Left forelimb (tissue), 1 donor: ENCODE measurements around the gene TGFB2.

Experiments used
- DNase-seq: peaks from one replicate; pipeline ENCODE4 v3.0.0-alpha.2; 2018; ENCODE audit warnings: low spot score

Gene TGFB2

GRCh38 chr1:218361298-218362065, 16.3 kb downstream of the TGFB2 start:
- no peak for DNase-seq

- no peak for DNase-seq
These were observed 17.4 kb downstream of the TGFB2 start for GRCh38 chr1:218362418-218363076.

DNA sequence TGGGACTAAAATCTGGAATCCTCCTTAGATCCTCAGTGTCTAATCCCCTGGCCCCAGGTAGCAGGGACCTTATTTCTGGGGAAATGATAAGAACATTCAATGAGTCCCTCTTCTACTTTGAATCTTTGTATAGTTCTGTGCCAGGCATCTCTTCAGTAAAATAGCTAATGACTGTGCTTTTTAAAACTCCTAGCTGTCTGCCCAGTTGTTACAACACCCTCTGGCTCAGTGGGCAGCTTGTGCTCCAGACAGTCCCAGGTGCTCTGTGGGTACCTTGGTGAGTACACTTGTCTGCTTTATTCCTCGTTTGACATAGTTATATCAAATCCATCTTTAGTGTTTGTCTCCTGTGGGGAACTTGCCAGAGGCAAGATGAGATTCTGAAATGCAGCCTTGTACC, 18.0 kb downstream of the TGFB2 start:
- no peak for DNase-seq

DNA sequence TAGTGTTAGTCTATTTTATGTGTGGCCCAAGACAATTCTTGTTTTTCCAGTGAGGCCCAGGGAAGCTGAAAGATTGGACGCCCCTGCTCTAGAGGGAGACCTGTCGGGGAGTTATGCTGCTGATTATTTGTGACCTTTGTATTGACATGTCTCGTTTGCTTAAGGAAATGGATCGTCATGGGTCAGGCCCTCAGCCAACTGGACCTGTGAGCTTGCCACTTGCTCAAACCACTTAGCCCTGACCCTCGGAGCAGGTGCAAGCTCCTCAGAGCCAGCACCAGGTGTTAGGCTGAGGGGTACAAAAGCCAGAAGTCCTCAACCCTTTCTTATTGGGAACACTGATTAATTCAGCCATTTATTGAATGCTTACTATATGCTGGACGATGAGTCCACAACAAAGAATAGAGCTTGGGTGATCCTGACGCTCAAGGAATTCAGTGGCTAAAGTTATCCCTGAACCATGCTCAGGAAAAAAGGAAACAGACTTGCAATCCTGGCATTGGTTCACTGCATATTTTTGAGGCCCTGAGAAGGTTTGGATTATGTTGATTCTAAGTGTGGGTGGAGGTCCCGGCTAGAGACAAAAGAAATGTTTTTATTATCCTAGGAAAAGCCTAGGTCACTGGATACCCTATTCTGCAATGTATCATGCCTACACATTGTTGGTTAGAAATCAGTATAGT, 19.0 kb downstream of the TGFB2 start:
- DNase-seq, result no peak

- DNase-seq, result no peak
These were observed 20.3 kb downstream of the TGFB2 start for GRCh38 chr1:218365226-218365999.

DNA sequence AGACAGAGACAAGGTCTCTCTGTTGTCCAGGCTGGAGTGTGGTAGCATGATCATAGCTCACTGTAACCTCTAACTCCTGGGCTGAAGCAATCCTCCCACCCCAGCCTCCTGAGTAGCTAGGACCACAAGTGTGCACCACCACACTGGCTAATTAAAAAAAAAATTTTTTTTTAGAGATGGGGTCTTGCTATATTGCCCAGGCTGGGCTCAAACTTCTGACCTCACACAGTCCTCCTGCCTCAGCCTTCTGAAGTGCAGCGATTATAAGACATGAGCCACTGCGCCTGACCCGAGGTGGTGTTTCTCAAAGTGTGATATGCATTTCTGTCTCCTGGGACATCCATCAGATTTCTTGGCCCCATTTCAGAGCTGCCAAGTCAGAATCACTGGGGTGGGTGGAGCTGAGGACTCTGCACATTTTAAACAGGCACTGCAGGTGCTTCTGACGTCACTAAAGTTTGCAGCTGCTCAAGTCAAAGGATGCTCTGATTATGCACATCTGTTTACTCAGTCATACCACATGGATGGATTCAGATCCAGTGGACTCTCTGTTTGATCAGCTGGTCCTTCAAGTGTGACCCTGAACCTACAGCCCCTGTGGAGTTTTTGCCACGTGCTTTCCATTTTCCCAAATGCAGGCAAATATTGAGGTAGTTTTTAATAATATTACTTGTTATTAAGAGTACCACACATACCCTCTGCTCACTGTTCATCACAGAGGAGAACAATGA, 21.4 kb downstream of the TGFB2 start:
- no peak for DNase-seq

DNA sequence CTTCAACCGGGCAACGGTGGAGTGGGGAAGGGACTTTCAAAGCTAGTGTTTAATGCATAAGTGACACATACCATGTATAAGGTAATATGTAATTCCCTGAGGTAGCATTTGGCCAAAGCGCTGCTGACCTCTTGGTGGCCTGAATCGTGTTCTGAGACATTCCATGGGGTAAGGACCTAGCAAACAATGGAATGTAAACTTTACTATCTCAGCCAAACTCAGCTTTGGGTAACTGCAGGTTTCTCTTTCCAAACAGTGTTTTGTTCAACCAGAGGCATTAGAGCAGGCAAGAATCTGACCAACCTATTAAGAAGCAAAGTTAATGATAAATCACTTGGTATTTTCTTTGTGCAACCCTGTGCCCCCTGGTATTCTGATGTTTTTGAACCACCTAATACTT, 22.0 kb downstream of the TGFB2 start:
- no peak for DNase-seq

DNA sequence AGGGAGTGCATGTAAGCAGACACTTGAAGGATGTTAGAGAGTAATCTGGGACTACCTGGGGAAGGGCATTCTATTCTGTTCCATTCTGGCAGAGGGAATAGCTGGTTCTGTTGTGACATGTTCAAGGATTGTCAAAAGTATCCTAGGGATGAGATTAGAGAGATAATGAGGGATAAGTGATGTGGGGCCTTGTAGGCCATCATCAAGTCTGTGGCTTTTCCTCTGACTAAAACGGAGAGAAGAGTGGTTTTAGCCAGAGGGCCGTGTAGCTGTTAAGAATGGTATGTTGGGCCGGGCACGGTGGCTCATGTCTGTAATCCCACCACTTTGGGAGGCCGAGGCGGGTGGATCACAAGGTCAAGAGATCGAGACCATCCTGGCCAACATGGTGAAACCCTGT, 23.6 kb downstream of the TGFB2 start:
- DNase-seq, result no peak

- no peak for DNase-seq
These were observed 24.8 kb downstream of the TGFB2 start for GRCh38 chr1:218369688-218370511.

- no peak for DNase-seq
These were observed 27.0 kb downstream of the TGFB2 start for GRCh38 chr1:218371927-218372672.

DNA sequence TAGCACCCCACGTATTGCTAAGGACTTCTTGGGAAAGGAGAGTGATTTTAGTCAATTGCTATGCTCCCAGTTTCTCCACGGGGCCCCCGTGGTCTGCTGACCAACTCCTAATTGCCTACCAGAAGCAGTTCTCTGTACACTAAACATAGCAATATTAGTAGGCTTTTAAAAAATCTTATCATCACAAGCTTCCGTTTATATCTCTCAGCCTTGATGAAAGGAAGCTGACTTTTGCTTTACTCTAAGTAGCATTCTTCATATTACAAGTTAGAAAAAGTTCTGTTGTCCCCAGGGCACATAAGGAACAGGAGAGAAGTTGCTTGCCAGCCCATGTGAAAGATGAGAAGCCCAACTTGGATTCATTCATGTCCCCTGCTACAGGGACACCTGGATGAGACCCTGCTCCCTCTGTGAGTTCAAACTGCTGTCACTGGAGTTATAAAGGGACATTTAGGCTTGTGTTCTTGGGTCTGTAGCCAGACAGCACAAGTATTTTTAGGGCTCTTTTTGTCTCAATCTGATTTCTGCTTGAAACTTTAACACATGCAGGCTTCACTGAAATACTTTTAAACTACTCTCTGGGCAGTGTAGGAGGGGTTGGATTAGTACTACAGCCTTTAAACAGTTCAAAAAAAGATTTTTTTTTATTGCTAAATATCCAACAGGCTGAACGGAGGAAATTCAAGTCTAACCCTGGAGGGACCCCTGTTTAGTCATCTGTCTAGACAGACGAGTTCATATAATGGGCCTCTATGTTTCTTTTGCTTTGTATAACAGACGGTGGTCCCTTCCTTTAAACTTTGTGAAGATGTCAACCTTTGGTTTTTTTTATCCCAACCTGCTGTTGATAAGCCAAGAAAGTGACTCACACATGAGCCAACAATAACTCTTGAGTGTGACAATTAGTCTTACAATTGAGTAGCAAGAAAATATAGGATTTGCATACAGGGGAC, 29.5 kb downstream of the TGFB2 start:
- no peak for DNase-seq

DNA sequence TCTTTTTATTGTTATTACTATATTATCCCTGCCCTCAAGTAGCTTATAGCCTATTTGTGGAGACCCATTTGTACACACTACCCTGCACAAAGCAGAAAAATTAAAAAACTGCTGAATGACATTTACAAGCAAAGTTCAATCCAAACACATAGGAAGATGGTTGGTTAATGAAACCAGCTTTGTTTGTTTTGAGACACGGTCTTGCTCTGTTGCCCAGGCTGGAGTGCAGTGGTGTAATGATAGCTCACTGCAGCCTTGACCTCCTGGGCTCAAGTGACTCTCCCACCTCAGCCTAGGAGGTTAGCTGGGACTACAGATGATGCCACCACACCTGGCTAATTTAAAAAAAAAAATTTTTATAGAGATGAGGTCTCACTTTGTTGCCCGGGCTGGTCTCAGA, 31.6 kb downstream of the TGFB2 start:
- DNase-seq, result no peak

DNA sequence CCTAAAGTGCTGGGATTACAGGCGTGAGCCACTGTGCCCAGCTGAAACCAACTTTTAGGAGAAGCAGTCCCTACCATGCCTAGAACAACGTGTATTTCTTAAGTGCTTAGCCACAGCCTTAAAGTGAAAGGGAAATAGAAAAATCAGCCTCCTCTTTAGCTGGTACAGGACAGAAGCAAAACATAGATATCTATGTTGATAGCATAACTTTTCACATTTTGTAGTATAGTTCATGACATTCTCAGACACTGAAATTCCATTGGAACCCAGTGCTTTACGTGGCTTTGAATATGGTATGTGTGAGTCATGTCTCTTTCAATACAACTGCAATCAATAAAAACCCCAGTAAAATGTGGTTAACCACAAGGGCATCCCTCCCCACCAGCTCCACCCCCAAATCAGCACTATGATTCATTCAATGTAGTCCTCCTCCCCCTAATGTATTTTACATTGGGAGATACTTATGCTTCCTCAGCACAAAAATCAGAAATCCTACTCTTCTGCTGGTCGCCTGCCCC, 32.1 kb downstream of the TGFB2 start:
- no peak for DNase-seq

DNA sequence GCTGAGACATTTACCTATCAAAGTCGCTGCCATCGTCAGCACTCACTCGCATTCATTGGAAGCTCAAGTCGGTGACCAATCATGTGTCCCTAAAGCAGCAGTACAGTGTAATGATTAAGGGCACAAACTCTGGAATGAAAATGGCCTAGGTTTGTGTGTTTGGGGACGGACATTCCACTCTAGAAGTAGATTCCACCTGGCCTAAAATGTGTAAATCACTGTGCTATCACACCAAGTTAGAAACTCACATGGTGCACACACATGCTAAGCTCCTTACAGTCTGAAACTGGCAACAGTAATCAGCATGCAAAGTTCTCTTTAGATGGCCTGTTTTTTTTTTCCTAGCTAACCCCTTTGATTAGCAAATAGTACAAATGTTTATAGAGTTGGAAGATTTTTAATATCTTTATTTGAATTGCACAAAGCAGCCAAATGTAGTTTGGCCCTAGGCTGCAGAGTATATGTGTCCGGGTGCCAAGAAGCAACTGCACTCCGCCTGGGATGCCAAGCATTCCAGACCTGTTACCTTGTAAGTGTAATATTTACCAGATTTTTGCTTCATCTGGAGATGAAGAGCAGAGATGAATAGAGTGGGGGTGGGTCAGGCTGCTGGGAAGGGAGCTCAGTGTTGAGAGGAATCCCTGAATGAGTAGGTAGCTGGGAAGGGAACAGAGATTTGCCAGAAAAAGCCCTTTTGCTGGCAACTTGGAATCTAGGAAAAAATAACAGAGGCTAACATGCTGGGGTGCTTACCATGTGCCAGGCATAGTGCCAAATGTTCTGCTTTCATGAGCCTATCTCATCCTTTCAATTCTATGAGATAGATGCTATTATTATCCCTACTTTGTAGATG, 35.2 kb downstream of the TGFB2 start:
- no peak for DNase-seq

DNA sequence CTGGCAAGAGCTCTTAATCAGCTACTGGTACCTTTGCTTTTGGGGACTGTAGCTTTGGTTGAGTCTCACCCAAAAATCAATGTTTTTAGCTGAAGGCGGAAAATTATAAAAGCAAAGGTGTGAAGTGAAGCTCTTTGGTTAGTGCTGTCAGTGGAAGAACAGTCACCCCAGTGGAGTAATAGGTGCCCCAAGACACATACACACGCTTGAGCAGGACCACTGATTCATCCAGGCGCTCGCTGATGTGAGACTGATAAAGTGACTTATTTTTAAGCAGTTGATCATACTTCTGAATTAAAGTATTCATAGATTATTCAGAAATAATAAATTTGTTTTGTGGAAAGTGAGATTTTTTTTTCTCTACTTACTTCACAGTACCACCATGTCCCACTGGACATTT, 37.1 kb downstream of the TGFB2 start:
- no peak for DNase-seq

- DNase-seq, result no peak
These were observed 37.9 kb downstream of the TGFB2 start for GRCh38 chr1:218383051-218383450.

DNA sequence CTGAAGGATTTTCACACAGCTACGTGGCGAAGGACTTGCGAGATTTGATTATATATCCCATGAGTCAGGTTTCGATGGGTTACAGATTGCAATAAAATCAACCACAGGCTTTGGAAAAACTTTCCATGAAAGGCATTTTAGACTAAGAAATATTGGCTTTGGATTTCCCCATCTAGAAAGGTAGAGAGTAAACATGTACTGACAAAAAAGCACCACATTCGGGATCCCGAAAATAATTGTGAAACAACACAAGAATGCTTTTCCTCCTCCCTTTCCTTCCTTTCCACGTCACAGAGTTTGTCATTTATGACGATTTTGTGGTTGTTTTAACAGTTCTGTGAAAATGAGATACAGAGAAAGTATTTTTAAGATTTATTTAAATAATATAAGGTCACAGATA, 38.5 kb downstream of the TGFB2 start:
- DNase-seq, result no peak

- no peak for DNase-seq
These were observed 39.5 kb downstream of the TGFB2 start for GRCh38 chr1:218384581-218384993.
